Measurements from ENCODE around the gene NHSL1. TPM values are rescaled to one million over a fixed set of nuclear protein-coding genes. Genes with fewer than 3 reads are reported as not detected.

Gene NHSL1
- total and polyA plus RNA-seq, 7 experiments from 2014 or later, result 0.05 to 1.2 (median 0.47) TPM; not detected in 1

DNA sequence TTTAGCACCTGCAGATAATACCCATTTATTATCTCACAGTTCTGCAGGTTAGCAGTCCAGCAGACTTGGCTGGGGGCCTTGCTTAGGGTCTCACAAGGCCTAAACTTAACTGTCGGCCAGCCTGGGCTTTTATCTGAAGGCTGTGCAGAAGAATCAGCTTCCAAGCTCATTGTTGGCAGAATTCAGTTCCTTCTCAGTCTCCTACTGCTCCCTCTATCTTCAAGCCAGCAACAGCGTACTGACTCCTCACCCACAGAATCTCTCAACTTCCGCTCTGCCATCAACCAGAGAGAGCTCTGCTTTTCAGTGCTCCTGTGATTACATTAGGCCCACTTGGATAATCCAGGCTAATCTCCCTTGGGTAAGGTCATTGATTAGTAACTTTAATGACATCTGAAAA lies 30.2 kb upstream of the NHSL1 start:
- Mint-ChIP-seq H3K4me3 (no peak overlapping the region), H3K27me3 (peaks cover 15 to 37% (median 19%) of the 10 kb centered on the region in 5 donors), H3K4me1 (no peaks in the 10 kb centered on the region), H3K9me3 (no peaks in the 10 kb centered on the region), H3K27ac (no peak overlapping the region), H3K36me3 (no peaks in the 10 kb centered on the region)
- Histone ChIP-seq H3K27me3 (ENCODE audit: control insufficient read depth in 2 of 2, insufficient read depth in 2 of 2, low read length in 2 of 2) (no peaks in the 10 kb centered on the region), H3K27ac (ENCODE audit: low read depth, low read length) (no peak overlapping the region), H3K4me3 (ENCODE audit: low read length) (no peak overlapping the region), H3K4me1 (ENCODE audit: control insufficient read depth in 2 of 2, insufficient read depth in 2 of 2, low read length in 2 of 2) (no peaks in the 10 kb centered on the region), H3K36me3 (ENCODE audit: control insufficient read depth in 2 of 3, insufficient read depth in 3 of 3, low read length in 3 of 3) (no peaks in the 10 kb centered on the region), H3K9me3 (ENCODE audit: control insufficient read depth in 2 of 3, low read length in 3 of 3) (no peaks in the 10 kb centered on the region)
- ChIA-PET CTCF (no interaction called here), POLR2A (no interaction called here)
- no peak for DNase-seq
- intact Hi-C loops (cut with micrococcal nuclease), result no loop called here
- no peak for ATAC-seq

- H3K27me3 Mint-ChIP-seq, result peaks cover 15 to 39% (median 19%) of the 10 kb centered on the region in 5 donors
- ATAC-seq (no peak), DNase-seq (no peak)
- intact Hi-C loops (cut with micrococcal nuclease), result no loop called here
- no peaks in the 10 kb centered on the region for H3K9me3 Mint-ChIP-seq
- Histone ChIP-seq H3K4me3 (ENCODE audit: low read length) (no peak overlapping the region), H3K9me3 (ENCODE audit: control insufficient read depth in 2 of 3, low read length in 3 of 3) (no peaks in the 10 kb centered on the region), H3K36me3 (ENCODE audit: control insufficient read depth in 2 of 3, insufficient read depth in 3 of 3, low read length in 3 of 3) (no peaks in the 10 kb centered on the region), H3K27me3 (ENCODE audit: control insufficient read depth in 2 of 2, insufficient read depth in 2 of 2, low read length in 2 of 2) (no peaks in the 10 kb centered on the region), H3K27ac (ENCODE audit: low read depth, low read length) (no peak overlapping the region), H3K4me1 (ENCODE audit: control insufficient read depth in 2 of 2, insufficient read depth in 2 of 2, low read length in 2 of 2) (no peaks in the 10 kb centered on the region)
- peaks cover 0 to 2% (median 0%) of the 10 kb centered on the region in 7 donors for H3K4me1 Mint-ChIP-seq
- H3K27ac Mint-ChIP-seq, result no peak overlapping the region
- CTCF ChIA-PET, result no interaction called here
- H3K36me3 Mint-ChIP-seq, result no peaks in the 10 kb centered on the region
- H3K4me3 Mint-ChIP-seq, result no peak overlapping the region
- POLR2A ChIA-PET, result no interaction called here
Measured at GRCh38 chr6:138528956-138529355, 29.7 kb upstream of the NHSL1 start.

DNA sequence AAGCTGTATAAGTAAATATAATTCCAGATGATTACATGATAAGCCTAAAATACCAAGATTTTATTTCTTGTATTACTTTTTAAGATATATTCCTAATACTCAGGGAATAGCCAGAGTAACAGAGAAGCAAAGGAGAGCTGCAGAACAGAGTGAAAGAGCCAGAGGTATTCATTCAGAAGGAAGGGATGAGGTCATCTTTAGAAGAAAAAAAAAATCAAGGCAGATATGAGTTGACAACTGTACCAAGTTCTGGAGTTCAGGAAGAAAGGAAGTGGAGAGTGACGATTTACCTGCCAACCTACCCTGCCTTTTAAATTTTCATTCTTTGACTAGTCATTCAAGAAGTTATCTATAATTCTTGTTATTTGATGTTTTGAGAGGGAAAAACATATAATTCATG lies 28.8 kb upstream of the NHSL1 start:
- ChIA-PET POLR2A (no interaction called here), CTCF (interaction anchor here (2.4 kb wide), 1 partner anchor 10 kb away, joined by 9 read pairs; no protein-coding TSS in a partner anchor)
- Mint-ChIP-seq H3K4me3 (no peak overlapping the region), H3K27ac (no peak overlapping the region), H3K36me3 (no peaks in the 10 kb centered on the region), H3K4me1 (peaks cover 0 to 2% (median 0%) of the 10 kb centered on the region in 7 donors), H3K27me3 (peaks cover 15 to 37% (median 19%) of the 10 kb centered on the region in 5 donors), H3K9me3 (no peaks in the 10 kb centered on the region)
- no peak overlapping the region for H3K4me3 ChIP-seq (ENCODE audit: low read length)
- no peak overlapping the region for H3K27ac ChIP-seq (ENCODE audit: low read depth, low read length)
- no peaks in the 10 kb centered on the region for H3K4me1 ChIP-seq (ENCODE audit: control insufficient read depth in 2 of 2, insufficient read depth in 2 of 2, low read length in 2 of 2)
- H3K36me3 ChIP-seq (ENCODE audit: control insufficient read depth in 2 of 3, insufficient read depth in 3 of 3, low read length in 3 of 3), result no peaks in the 10 kb centered on the region
- no peak for ATAC-seq
- no peaks in the 10 kb centered on the region for H3K9me3 ChIP-seq (ENCODE audit: control insufficient read depth in 2 of 3, low read length in 3 of 3)
- no peaks in the 10 kb centered on the region for H3K27me3 ChIP-seq (ENCODE audit: control insufficient read depth in 2 of 2, insufficient read depth in 2 of 2, low read length in 2 of 2)
- no peak for DNase-seq
- intact Hi-C loops (cut with micrococcal nuclease), result no loop called here

DNA sequence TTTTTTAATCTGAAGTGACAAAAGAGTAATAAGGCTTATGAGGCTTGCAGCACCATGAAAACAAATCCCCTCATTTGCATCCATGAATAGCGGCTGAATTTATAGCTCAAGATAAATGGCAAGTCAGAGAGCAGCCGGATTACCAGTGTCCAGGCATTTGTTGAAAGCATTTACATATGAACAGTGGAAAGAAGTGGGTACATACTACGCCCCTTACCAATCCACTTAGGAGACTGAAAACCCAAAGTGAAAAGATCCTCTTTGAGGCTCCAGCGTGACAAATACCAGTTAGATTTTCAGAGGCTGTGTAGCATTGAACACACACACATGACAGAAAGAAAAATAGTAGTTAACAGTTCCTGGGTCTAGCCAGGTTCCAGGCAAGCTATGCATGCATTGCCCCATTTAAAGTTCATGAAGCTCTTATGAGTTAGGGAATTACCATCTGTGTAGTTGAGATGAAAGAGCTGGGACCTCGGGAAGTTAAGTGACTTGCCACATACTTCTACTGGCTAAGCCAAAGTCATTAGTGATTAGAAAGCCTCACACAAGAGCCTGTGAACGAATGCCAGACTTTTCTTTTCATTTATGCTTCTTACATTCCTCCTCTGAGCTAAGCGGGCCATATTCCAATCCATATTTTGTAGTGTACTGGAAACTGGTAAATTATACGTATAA lies 28.3 kb upstream of the NHSL1 start:
- peaks cover 11 to 32% (median 15%) of the 10 kb centered on the region in 5 donors for H3K27me3 Mint-ChIP-seq
- ChIA-PET POLR2A (no interaction called here), CTCF (interaction anchor here (2.4 kb wide), 1 partner anchor 10 kb away, joined by 9 read pairs; no protein-coding TSS in a partner anchor)

DNA sequence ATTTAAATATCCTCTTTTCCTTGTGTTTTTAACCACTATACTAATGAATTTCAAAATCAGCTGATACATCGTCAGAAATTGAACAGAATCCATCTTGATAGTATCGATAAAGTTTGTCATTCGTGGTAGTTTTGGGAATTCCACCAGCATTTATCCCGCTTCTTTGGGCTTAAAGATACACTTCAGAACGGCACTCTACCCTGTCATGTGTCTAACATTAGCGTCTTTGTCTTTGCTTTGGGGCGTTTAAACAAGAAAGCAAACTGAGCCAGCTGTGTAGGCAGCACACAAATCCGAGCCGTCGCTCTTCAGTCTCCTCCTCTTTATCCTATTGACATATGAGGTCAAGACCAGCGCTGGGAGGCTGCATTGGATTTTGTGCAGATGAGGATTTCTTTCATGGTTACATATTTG lies 27.5 kb upstream of the NHSL1 start:
- Histone ChIP-seq H3K4me3 (ENCODE audit: low read length) (no peak overlapping the region), H3K27me3 (ENCODE audit: control insufficient read depth in 2 of 2, insufficient read depth in 2 of 2, low read length in 2 of 2) (no peaks in the 10 kb centered on the region), H3K36me3 (ENCODE audit: control insufficient read depth in 2 of 3, insufficient read depth in 3 of 3, low read length in 3 of 3) (no peaks in the 10 kb centered on the region), H3K9me3 (ENCODE audit: control insufficient read depth in 2 of 3, low read length in 3 of 3) (no peaks in the 10 kb centered on the region), H3K27ac (ENCODE audit: low read depth, low read length) (no peak overlapping the region), H3K4me1 (ENCODE audit: control insufficient read depth in 2 of 2, insufficient read depth in 2 of 2, low read length in 2 of 2) (no peaks in the 10 kb centered on the region)
- ChIA-PET CTCF (interaction anchor here (2.4 kb wide), 1 partner anchor 9 kb away, joined by 9 read pairs; no protein-coding TSS in a partner anchor), POLR2A (no interaction called here)
- ATAC-seq, result no peak
- DNase-seq, result no peak
- Mint-ChIP-seq H3K9me3 (no peaks in the 10 kb centered on the region), H3K36me3 (peaks cover 0 to 2% (median 0%) of the 10 kb centered on the region in 5 donors), H3K27me3 (peaks cover 6 to 28% (median 10%) of the 10 kb centered on the region in 5 donors), H3K27ac (no peak overlapping the region), H3K4me3 (no peak overlapping the region), H3K4me1 (peaks cover 0 to 3% (median 2%) of the 10 kb centered on the region in 7 donors)
- intact Hi-C loops (cut with micrococcal nuclease), result no loop called here

More for the DNA sequence above, 28.3 kb upstream of the NHSL1 start:
- H3K27me3 ChIP-seq (ENCODE audit: control insufficient read depth in 2 of 2, insufficient read depth in 2 of 2, low read length in 2 of 2), result no peaks in the 10 kb centered on the region
- DNase-seq, result no peak
- no peaks in the 10 kb centered on the region for H3K9me3 ChIP-seq (ENCODE audit: control insufficient read depth in 2 of 3, low read length in 3 of 3)
- H3K36me3 Mint-ChIP-seq, result no peaks in the 10 kb centered on the region
- ATAC-seq, result no peak
- H3K27ac Mint-ChIP-seq, result no peak overlapping the region
- H3K36me3 ChIP-seq (ENCODE audit: control insufficient read depth in 2 of 3, insufficient read depth in 3 of 3, low read length in 3 of 3), result no peaks in the 10 kb centered on the region
- no peaks in the 10 kb centered on the region for H3K9me3 Mint-ChIP-seq
- peaks cover 0 to 2% (median 0%) of the 10 kb centered on the region in 7 donors for H3K4me1 Mint-ChIP-seq
- intact Hi-C loops (cut with micrococcal nuclease), result no loop called here
- no peaks in the 10 kb centered on the region for H3K4me1 ChIP-seq (ENCODE audit: control insufficient read depth in 2 of 2, insufficient read depth in 2 of 2, low read length in 2 of 2)
- no peak overlapping the region for H3K27ac ChIP-seq (ENCODE audit: low read depth, low read length)
- no peak overlapping the region for H3K4me3 ChIP-seq (ENCODE audit: low read length)
- no peak overlapping the region for H3K4me3 Mint-ChIP-seq

DNA sequence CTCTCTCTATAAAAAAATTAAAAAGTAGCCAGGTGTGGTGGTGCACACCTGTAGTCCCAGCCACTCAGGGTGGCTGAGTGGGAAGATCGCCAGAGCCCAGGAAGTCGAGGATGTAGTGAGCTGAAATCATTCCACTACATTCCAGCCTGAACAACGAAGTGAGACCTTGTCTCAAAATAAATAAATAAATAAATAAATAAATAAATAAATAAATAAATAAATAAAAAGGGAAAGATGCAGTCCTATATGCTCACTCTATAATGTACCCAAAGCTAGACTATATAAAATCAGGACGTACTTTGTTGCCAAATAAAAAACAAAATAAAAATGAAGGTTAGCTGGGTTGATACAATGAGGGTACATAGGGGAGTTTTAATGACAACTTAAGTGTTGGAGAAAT lies 26.1 kb upstream of the NHSL1 start:
- CTCF ChIA-PET, result interaction anchor here (1.4 kb wide), 1 partner anchor 409 kb away, joined by 4 read pairs; no protein-coding TSS in a partner anchor
- peaks cover 12 to 24% (median 16%) of the 10 kb centered on the region in 5 donors for H3K27me3 Mint-ChIP-seq
- H3K9me3 Mint-ChIP-seq, result no peaks in the 10 kb centered on the region
- intact Hi-C loops (cut with micrococcal nuclease), result no loop called here
- Histone ChIP-seq H3K27ac (ENCODE audit: low read depth, low read length) (no peak overlapping the region), H3K36me3 (ENCODE audit: control insufficient read depth in 2 of 3, insufficient read depth in 3 of 3, low read length in 3 of 3) (no peaks in the 10 kb centered on the region), H3K4me3 (ENCODE audit: low read length) (no peak overlapping the region), H3K4me1 (ENCODE audit: control insufficient read depth in 2 of 2, insufficient read depth in 2 of 2, low read length in 2 of 2) (no peaks in the 10 kb centered on the region), H3K9me3 (ENCODE audit: control insufficient read depth in 2 of 3, low read length in 3 of 3) (no peaks in the 10 kb centered on the region), H3K27me3 (ENCODE audit: control insufficient read depth in 2 of 2, insufficient read depth in 2 of 2, low read length in 2 of 2) (no peaks in the 10 kb centered on the region)
- DNase-seq (no peak), ATAC-seq (no peak)
- no peak overlapping the region for H3K27ac Mint-ChIP-seq
- peaks cover 0 to 7% (median 5%) of the 10 kb centered on the region in 7 donors for H3K4me1 Mint-ChIP-seq
- POLR2A ChIA-PET, result no interaction called here
- H3K36me3 Mint-ChIP-seq, result peaks cover 0 to 3% (median 0%) of the 10 kb centered on the region in 5 donors
- no peak overlapping the region for H3K4me3 Mint-ChIP-seq

GRCh38 chr6:138524526-138524925 lies 25.2 kb upstream of the NHSL1 start:
- DNase-seq, result no peak

More at GRCh38 chr6:138524526-138524925, 25.2 kb upstream of the NHSL1 start:
- peaks cover 10 to 19% (median 16%) of the 10 kb centered on the region in 5 donors for H3K27me3 Mint-ChIP-seq
- H3K36me3 Mint-ChIP-seq, result peaks cover 0 to 3% (median 0%) of the 10 kb centered on the region in 5 donors
- H3K4me1 Mint-ChIP-seq, result peaks cover 0 to 7% (median 5%) of the 10 kb centered on the region in 7 donors
- Histone ChIP-seq H3K9me3 (ENCODE audit: control insufficient read depth in 2 of 3, low read length in 3 of 3) (no peaks in the 10 kb centered on the region), H3K27ac (ENCODE audit: low read depth, low read length) (no peak overlapping the region), H3K4me1 (ENCODE audit: control insufficient read depth in 2 of 2, insufficient read depth in 2 of 2, low read length in 2 of 2) (no peaks in the 10 kb centered on the region), H3K36me3 (ENCODE audit: control insufficient read depth in 2 of 3, insufficient read depth in 3 of 3, low read length in 3 of 3) (no peaks in the 10 kb centered on the region), H3K27me3 (ENCODE audit: control insufficient read depth in 2 of 2, insufficient read depth in 2 of 2, low read length in 2 of 2) (no peaks in the 10 kb centered on the region), H3K4me3 (ENCODE audit: low read length) (no peak overlapping the region)
- intact Hi-C loops (cut with micrococcal nuclease), result no loop called here
- no peak for ATAC-seq
- no peaks in the 10 kb centered on the region for H3K9me3 Mint-ChIP-seq
- H3K4me3 Mint-ChIP-seq, result no peak overlapping the region
- POLR2A ChIA-PET, result no interaction called here
- CTCF ChIA-PET, result interaction anchor here (1.4 kb wide), 1 partner anchor 408 kb away, joined by 4 read pairs; no protein-coding TSS in a partner anchor
- H3K27ac Mint-ChIP-seq, result no peak overlapping the region
